SKM-1 (cell line): ENCODE data around the gene TNNT3.

Source experiments
- DNase-seq: peaks from one replicate; lab custom pipeline; 2025; ENCODE audit not compliant: unreplicated experiment; lab: John Stamatoyannopoulos, UW

Gene TNNT3

DNA sequence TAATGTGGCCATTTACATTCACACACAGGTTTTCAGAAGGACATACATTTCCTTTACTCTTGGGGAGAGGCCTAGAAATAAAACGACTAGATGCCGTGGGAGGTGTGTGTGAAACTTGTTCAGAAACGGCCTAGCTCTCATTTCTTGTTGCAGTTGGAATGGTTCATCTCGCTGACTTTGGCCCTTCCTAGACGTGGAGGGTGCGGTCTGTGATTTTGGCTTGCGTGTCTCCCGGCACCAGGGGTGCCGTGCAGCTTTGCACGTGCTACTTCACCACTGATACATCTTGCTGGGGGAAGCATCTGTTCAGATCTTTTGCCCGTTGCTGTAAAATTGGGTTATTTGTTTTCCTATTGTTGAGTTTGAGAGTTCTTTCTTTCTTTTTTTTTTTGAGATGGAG, 24.7 kb upstream of the TNNT3 start:
- no peak for DNase-seq

DNA sequence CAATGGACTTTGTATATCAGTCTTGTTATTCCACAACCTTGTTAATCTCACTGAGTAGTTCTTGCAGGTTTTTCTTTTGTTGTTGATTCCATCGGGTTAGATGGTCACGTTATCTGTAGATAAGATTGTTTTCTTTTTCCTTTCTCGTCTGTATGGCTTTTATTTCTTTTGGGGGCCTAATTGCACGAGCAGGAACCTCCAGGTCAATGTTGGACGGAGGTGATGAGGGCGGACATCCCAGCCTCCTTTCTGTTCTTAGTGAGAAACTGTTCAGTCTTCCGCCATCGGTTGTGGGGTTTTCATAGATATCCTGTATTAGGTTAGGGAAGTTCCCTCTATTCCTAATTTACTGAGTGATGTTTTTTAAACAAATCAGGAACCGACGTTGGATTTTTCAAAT, 23.0 kb upstream of the TNNT3 start:
- DNase-seq = no peak

DNA sequence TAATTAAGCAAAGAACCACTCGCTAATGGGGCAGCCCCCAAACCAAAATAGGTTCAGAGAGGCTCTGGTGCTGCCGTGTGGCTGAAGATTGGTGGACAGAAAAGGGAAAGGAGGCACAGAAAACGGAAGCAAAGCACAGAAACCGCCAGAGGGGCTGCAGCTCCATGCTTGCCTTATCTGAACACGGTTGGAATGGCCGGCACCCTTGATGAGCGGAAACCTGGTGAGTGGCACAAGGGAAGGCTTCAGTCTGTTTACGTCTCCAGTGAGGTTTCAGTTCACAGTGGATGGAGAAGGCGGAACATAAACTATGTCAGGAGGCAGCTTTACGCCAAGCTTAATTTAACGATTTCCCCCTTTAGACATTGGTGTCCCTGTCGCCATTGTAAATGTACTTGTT, 22.6 kb upstream of the TNNT3 start:
- DNase-seq = no peak

DNA sequence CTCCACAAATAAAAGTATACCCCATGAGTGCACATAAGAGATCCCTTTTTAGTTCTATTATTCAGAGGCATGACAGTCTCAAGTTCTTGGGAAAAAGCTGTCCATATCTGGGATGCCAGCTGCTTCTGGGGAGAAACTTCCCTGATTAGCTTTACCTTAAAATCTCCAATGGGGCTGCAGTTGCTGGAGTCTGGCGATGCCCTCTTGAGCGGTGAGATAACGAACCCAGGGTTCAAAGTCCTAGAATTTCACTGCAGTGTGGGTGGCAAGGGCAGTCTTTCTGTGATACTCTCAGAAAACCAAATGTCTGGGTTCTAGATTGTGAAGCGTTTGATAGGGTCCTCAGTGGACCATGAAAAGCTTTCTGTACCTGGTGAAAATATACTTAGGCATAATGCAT, 20.4 kb upstream of the TNNT3 start:
- no peak for DNase-seq

DNA sequence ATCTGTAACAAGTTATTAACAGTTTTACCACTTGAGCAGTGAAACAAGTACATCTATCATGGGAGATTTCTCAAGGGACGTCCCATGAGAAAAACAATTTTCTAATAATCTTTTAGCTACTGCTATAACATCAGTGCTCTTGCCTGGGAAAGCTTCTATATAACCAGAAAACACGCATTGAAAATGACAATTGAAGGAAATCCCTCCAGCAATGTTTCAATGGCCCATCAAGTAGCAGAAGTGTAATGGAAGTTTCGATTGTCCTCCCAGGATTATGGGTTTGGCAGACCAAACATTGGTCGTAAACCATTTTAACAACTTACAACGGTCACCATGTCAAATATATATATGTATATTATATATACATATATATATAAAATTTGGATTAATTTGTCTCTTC, 19.8 kb upstream of the TNNT3 start:
- DNase-seq = no peak

DNA sequence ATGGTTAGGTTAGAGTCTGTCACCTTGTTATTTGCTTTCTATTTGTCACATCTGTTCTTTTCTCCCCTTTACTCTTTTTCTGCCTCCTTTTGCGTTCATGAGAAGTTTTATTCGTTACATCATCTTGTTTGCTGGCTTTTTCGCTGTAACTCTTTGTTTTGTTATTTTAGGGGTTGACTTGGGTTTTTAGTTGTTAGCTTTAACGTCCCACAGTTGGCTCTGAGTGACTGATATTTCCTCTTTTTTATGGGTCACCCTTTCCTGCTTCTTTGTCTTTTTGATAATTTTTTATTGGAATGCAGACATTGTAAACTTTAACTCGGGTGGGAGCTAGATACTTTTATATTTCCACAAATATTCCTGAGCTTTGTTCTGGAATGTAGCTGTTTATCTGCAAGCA, 13.3 kb upstream of the TNNT3 start:
- DNase-seq = no peak

DNA sequence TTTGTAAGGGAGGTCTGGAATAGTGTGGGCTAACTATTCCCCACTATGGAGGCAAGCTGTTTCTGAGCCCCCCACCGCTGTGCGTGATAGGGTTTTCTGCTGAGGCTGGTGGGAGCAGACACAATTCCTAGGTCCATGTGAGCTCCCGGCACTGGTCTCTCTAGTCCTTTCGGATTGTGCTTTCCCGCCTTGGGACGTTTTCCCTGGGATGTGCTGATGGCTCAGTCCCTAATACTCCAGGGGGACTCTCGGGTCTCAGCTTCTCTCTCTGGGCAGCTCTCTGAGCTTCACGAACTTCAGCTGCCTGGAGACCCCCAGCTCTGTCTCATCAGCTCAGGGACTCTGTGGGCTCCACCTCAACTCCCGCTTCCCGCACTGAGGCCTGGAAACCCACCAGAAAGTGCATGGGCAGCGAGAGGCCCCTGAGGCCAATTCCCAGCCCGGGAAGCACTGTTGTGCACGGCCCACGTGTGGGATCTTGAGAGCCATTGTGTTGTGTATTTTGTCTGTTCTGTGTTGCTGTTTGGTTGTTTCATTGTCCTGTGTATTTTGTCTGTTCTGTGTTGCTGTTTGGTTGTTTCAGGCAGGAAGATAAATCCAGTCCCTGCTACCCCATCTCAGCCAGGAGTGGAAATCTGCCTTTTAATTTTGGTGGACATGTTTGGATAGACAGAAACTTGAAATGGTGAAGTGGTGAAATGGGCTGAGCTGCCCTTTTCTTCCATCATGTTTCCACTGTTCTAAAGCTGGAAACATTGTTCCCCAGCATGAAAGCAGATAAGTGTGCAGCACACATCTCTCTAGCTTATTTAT, 12.7 kb upstream of the TNNT3 start:
- no peak for DNase-seq

DNA sequence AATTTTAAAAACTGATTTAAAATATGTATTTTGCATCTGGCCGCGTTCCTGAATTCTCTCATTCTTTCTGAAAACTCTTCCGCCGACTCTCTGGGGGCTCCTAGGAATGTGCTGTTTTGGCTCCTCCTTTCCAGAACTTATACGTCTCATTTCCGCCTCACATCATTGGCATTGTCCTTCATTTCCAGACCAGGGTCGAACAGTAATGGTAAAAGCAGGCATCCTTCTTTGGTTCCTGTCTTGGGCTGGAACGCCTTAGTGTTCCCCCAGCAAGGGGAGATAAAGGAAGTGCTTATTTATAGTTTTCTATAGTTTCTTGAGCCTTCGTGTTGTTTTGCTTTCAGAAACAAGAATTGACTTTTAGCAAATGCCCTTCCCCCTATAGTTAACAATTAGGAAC, 10.9 kb upstream of the TNNT3 start:
- DNase-seq = no peak

DNA sequence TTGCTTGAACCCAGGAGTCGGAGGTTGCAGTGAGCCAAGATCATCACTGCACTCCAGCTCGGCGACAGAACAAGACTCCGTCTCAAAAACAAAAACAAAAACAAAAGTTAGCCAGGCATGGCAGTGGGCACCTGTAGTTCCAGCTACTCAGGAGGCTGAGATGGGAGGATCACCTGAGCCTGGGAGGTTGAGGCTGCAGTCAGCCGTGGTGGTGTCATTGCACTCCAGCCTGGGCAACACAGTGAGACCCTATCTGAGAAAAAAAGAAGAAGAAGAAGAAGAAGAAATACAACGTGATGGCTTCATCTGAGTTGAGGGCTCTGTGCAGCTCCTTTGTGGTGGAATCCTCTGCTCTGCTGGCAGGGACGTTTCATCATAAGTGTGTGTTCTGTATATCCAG, 10.0 kb upstream of the TNNT3 start:
- DNase-seq = no peak

DNA sequence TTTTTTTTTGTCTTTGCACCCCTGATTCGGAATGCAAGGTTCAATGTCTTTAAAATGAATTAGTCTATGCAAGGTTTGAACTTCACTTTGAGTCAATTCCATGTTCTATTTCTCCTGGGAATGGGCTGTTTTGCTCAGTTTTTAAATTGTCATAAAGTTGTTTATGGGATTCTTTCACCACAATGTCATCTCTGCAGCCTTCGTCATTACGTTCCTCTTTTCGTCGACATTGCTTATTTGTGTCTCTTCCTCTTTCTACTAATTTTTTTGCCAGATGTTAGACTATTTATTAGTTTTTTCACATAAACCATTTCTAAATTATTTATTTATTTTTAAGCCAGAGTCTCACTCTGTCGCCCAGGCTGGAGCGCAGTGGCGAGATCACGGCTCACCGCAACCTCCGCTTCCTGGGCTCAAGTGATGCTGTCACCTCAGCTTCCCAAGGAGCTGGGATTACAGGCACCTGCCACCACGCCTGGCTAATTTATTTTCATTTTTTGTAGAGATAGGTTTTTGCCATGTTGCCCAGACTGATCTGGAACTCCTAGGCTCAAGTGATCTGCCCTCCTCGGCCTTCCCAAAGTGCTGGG, 7.1 kb upstream of the TNNT3 start:
- DNase-seq = no peak

DNA sequence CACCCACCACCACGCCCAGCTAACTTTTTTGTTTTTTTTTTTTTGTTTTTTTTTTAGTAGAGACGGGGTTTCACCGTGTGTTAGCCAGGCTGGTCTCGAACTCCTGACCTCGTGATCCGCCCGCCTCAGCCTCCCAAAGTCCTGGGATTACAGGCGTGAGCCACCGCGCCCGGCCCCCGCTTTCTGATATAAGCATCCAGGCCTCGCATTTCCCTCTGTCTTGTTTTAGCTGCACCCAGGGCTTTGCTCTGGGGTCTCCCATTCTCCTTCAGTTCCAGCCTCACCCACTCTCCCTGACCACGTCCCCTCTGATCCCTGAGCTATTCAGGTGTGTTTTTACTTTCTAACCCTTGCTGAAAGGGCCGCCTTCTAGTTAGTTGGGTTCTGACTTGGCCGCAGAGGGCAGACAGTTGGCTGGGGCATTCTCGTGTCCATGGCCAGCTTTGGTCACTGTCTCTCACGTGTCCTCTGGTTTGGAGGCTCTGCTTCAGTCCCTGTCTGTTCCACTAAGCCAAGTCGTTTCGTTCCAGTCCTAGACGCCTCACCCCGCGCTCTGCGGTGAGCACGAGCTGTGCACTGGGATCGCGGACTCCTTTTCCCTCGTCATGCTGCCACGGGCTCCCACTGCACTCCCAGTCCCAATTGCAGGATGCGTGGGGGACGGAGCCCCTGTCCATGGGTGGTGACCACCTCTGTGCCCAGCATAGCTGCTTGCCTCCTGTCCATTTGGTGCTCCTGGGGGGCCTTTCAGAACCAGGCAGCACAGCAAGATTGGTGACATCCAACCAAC, 6.0 kb upstream of the TNNT3 start:
- DNase-seq = no peak

DNA sequence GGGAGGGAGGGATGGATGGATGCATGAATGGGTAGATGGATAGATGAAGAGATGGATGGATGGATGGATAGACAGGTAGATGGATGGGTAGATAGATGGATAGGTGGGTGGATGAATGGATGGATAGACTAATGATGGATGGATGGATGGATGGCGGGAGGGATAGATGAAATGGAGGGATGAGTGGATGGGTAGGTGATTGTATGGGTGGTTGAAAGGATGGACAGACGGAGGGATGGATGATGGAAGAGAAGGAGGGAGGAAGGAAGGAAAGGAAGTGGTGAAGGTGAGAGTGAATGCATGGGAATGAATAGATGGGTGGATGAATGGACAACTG, 3.7 kb upstream of the TNNT3 start:
- DNase-seq = no peak

DNA sequence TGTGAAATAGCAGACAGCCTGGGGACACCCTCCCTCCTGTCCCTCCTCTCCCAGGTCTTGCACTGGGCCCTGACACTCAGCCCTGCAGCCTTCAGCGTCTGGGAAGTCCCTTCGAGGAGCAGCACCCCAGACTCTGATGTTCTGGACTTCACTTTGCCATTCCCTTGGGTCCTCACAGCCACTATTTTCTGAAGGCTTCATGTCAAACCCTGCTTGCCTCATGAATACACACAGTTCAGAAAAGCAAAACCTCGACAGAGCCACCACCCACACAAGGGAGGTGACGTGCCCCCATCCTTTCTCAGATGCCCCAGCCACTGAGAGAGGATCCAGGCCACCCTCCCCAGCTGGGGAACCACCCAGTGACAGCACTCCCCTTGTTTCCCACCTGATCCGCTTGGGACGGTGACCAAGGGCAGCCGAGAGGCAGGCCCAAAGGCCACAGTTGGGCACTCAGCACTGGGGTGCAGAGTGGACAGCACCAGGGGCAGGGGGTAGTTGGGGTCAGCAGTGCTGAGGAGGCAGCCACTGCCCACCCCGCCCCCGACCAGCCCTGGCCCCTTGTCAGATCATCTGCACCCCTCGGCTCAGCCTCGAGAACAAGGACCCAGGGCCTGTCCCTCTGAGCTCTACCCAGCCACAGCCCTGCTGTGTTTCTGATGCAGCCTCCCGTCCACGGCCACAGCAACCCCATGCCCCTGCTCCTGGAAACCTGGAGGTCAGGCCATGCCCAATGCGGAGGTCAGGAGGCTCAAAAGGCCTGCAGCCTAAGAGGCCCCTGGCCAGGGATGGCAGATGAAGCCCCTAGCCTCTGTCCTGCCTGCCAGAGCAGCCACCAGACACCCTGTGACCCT, 3.1 kb upstream of the TNNT3 start:
- no peak for DNase-seq

DNA sequence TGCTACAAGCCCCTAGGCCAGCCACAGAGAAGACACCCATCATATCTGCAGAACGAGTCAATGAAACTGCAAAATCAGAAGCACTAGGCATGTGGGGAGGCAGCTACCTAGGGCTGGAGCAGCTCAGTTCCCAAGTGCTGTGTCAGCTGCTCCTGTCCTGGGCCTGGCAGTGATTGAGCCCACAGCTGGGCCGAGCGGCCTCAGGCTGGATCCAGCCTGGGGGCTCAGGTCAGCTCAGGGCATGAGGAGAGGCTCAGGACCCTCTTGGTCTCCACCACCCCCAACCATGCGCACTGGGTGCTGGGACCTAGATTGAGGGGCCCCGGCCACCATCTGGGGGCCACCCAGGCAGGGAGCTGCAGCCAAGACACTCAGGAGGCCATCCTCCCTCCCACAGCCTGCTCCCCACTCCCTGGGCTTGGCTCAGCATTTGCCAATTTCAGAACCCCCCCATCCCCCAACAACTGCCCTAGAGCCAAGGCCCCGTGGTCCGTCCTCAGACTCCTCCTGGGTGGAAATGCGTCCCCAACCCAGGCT, 2.4 kb upstream of the TNNT3 start:
- DNase-seq = no peak

DNA sequence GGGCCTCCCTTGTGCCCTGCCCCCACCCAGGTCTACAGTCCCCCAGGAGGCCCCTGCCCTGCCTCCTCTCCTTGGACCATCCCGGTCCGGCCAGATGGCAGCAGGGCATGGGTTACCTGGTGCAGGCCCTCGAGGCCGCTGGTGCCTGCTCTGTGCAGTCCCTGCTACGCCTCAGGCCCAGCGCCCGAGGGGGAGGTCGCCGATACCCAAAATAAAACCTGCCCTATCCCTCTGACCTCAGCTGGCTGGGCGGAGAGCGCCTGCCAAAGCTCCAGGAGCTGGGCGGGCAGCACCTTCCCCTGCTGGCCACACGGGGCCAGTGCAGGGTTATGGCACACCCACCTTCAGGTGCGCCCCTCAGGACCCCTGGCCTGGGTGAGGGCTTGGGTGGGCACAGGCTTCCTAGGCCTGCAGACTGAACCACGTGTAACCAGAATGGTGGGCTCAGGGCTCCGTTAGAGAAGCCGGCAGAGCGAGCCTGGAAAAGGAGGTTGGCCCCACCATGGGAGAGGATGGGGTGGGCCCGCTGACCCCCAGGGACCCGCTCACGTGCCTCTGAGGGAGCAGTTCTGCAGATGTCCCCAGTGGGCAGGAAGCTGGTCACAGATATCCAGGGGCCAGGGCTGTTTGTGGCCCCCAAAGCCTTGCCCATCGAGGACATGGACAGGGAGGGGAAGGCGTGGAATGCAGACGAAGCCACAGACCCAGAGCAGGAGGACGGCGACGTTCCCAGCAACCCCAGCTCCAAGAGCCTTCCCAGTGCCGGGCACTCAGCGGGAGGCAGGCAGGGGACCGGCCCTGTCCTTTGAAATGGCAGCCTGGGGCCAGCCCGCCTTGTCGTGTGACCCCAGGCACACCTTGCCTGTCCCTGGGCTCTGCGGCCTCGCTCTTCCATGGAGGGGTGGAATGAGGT, 1.7 kb upstream of the TNNT3 start:
- no peak for DNase-seq

DNA sequence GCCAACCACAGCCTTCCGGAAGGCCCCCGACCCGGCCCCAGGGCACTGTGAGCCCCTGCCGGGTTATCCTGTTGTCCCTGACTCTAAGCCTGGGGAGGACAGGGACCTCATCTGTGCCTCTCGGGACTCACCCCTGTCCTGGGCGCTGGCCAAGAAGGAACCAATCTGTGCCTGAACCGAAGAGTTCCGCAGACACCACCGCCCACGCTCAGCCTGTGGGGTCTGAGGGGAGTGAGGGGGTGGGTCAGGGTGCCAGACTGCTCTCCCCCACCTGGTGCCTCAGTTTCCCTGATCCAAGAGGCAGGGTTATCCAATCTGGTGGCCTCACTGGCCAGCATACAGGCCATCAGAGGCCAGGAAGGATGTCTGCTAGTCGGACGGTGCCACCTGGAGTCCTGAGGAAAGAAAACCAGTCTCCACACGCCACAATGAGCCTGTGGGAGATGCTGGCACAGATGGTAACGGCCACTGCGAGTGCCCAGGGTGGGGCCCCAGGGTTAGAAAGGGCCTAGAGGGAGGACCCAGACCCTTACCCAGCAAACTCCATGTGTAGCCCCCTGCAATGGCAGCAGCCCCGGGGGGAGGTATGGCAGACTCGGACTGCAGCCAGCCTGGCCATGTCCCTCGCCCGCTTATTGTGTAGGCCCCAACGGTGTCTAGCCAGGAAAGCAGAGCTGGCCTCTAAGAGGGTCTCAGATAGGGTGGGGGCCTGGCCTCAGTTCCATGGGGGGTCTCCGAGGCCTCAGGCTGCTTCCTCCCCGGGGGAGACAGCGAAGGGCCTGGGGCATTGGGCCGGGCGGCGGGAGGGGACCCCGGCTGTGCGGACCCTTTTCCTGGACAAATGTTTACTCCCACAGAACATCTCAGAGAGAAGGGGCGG, 827 bp upstream of the TNNT3 start:
- no peak for DNase-seq

DNA sequence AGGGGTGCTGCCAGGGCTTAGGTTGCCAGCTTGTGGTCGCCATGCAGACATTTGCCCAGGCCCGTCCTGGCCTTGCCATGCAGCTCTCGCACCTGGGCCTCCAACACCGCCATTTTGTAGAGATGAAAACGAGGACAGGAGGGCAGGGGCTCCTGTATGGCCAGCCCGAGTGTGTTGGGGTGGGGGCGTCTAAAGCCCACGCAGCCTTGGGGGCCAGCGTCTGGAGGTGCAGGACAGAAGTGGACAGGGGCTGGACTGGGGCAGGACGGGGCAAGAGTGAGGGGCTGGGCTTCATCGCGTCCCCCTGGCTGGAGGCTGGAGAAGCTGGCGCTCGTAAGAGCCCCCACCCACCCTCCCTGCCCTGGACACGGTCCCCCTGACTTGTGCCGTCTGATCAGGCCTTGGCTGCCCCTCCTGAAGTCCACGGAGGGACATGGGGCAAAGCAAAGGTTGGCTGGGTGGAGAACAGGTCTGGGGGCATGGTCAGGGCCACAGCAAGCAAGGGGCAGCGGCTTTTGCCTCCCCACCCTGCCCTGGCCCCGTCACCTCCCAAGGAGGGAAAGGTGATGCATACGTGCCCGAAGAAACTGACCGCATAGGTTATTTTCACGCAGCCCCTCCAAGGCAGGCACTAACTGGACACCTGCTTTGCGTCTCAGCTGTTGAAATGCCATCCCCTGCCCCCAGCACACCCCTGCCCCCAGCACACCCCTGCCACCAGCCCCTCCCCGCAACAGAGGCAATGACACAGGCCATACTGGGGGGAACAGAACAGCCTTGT, 815 bp downstream of the TNNT3 start:
- DNase-seq = no peak

DNA sequence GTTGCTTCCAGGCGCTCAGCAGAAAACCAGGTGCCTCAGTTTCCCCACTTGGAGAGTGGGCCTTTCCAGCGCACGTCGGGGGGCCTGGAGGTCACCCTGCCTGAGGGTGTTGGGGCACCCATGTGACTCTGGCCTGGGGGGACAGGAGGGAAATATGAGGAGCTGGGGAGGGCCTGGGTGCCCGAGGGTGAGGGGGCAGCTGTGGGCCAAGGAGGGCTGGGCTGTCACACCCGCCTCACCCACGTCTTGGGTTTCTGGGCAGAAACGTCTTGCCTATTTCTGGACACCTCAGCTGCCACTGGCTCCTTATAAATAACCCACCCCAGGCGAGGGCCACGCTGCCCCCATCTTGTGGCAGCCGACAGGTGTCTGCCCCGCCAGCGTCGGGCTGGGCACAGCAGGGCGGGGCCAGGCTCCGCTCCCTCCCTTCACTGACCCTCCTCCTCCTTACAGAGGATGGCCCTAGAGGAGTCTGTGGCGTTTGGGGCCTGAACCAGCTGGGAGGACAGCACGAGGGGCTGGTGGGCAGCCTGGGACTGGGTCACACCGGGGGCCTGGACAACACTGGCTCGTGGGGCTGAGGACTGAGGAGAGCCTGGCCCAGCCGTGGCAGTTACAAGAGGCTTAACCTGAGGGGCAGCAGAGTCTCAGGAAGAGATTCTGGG, 1.5 kb downstream of the TNNT3 start:
- no peak for DNase-seq
